HL-60/S4 (cell line): ENCODE measurements around the gene WASF2.
"Not testable (repeated sequence)": the region's sequence is repeated elsewhere in the genome, so short reads cannot be mapped to it uniquely, and the experiment has no call there.

ENCODE experiments used
- in situ Hi-C: fragments of 300-500 bp; cut with MboI; formaldehyde crosslinking; loops from 2 replicates; pipeline ENCODE4 v1.14.3; 2022; ENCODE audit warnings: low sequenced_read_pairs

Gene WASF2

GRCh38 chr1:27503033-27503432, 13.1 kb upstream of the WASF2 start:
- in situ Hi-C loops = no loop called here

DNA sequence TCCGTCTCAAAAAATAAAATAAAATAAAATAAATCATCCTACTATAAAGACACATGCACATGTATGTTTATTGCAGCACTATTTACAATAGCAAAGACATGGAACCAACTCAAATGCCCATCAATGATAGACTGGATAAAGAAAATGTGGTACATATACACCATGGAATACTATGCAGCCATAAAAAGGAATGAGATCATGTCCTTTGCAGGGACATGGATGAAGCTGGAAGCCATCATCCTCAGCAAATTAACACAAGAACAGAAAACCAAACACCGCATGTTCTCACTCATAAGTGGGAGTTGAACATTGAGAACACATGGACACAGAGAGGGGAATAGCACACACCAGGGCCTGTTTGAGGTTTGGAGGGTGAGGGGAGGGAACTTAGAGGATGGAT, 11.2 kb upstream of the WASF2 start:
- in situ Hi-C loops = not testable (repeated sequence)

GRCh38 chr1:27499142-27499541, 9.2 kb upstream of the WASF2 start:
- in situ Hi-C loops = no loop called here

DNA sequence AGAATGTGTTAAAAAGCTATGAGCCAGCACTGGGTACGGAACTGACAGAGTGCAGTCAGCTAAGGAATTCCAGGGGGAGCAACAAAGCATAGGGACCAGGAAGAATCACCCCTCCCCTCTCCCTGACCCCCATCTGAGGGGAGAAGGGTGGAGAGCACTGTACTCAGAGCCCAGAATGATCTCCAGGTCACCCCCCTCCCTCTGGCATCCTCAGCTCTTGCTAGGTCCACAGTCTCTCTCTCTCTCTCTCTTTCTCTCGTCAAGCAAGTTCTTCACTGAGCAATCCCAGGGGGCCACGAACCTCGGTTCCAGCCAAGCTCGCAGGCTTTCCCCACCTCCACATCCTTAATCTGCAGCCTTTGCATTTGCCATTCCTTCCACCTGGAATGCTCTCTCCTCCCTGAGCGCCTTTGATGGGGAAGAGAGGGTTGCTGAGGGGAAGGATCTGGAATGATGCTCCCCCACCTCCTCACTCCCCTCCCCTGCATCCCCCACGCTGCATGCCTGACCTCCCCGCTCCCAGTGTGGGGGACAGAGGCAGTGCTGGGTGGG, 6.7 kb upstream of the WASF2 start:
- in situ Hi-C loops = no loop called here

DNA sequence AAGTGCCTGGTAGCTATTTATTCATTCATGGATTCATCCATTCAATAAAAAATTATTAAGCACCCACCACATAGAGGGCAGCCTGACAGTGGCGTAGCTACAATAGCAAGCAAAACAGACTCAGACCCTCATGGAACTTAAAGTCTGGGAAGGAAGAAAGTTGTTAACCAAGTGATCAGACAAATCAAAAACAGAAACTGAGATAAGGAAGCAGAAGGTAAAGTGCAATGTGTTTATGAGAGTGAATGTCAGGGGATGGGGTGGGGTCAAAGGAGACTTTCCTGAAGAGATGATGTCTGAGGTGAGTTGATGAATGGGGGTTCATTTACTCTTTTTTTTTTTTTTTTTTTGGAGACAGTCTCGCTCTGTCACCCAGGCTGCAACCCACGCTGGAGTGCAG, 2.8 kb upstream of the WASF2 start:
- in situ Hi-C loops = no loop called here

DNA sequence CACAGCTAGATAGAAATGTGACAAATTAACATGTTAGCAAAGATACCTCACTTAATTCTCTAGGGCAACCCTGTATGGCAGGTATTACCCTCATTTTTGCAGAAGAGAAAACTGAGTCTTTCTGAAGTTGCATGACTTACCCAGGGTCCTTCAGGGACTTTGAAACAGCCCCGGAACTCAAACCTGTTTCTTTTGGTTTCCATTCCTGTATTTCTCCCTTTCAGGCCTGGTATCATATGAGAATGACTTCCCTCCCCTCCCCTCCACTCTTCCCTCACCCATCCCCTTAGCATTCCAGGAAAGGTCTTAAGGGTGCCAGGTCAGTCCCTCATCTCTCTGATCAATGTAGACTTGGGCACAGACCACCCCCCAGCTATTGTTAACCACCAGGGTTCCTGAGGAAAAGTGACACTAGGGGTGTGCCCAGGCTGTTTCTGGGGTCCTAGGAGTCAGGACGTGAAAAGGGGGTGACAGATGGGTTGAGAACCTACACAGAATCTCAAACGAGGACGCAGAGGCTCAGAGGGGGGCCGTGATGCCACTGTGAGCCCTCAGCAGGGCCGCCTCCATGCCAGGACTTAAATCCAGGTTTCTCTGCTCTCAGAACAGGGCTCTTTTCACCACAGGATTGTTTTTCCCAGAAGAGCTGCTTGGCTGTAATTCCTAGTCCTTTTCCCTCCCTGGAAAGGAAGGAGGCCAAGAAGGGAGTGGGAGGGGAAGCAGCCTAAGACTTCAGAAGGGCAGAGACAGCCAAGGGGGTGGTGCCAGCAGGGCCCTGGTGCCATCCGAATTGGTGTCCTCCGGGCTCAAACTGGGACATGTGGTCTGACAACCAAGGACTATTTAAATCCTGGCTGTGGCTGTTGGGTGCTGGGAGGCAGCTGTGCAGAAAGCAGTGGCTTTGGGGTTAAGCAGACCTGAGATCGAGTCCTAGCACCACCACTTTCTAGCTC, 2.1 kb upstream of the WASF2 start:
- in situ Hi-C loops = no loop called here

DNA sequence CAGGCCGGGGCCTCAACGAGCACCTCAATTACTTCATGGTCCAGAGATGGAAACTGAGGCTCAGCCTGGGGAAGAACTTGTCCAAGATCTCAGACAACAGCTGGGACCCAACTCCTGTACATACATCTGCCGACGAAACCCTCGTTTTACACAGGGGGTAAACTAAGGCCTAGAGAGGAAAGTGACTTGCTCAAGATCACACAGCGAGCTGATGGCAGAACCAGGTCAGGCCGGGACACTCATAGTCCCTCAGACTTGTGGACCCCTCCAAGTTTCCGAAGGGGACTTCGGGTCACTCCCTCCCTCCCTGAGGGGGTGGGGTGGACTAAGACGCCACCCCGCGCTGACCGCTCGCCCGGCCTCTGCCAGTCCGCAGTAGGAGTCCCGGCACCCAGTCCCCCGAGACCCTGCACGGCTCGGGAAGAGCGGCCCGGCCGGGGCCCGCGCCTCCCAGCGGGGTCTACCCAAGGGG, 430 bp downstream of the WASF2 start:
- in situ Hi-C loops = no loop called here

GRCh38 chr1:27487966-27488884, 1.7 kb downstream of the WASF2 start:
- in situ Hi-C loops = no loop called here

DNA sequence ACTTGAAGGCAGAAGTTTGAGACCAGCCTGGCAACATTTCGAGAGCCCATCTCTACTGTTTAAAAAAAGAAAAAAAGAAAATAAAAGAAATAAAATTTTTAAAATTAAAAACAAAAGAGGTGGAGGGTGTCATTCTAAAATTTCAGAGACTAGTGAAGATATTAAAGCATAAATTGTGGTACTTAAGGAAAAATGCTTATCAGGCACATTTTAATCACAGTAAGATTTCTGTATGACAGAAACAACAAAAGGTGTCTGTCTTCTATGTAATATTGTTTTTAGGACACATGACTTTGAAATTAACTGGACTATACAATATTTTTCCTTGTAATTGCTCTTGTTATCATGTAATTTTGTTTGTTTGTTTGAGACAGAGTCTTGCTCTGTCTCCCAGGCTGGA, 4.6 kb downstream of the WASF2 start:
- in situ Hi-C loops = no loop called here

- in situ Hi-C loops = no loop called here
These were observed 6.3 kb downstream of the WASF2 start for GRCh38 chr1:27483659-27484058.

DNA sequence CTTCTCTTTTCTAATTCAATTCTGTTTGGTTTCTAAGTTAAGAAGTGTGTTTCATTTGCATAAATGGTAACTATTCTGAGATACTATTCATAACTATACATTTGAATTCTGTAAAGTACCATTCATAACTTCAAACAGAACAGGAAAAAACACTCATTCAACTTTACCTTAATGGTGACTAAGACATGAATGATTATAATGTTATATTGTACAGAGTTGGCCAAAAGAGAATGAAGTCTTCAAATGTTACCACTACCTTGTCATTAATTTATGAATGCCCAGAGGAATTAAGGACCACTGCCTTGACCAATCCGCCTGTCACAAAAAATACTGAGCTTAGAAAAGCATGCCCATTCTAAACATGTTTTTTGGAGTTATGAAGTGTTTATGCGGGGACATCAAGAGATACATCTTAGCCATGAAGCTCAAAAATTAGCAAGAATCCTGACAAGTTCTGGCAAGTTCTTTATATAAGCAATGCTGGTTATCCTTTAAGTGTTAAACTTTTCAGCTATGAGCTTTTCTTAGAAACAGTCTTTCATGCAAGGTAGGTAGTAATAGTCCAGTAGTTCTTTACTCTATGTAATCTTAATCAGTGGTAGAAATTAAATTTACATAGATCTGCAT, 7.9 kb downstream of the WASF2 start:
- in situ Hi-C loops = no loop called here

GRCh38 chr1:27478098-27478497, 11.9 kb downstream of the WASF2 start:
- in situ Hi-C loops = no loop called here

- in situ Hi-C loops = no loop called here
These were observed 13.7 kb downstream of the WASF2 start for GRCh38 chr1:27476237-27476636.

DNA sequence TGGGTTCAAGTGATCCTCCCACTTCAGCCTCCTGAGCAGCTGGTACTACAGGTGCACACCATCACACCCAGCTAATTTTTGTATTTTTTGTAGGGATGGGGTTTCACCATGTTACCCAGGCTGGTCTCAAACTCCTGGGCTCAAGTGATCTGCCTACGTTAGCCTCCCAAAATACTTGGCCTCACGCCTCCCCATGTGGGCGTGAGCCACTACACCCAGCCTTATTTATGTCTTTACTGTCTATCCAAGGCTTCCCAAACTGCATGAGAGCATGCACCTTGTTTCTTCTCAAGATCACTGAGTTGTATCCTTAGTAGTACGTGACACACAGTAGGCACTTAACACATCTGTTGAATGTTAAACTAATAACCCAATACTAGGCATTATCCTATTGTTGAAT, 14.2 kb downstream of the WASF2 start:
- in situ Hi-C loops = no loop called here

GRCh38 chr1:27473755-27474154, 16.2 kb downstream of the WASF2 start:
- in situ Hi-C loops = no loop called here

DNA sequence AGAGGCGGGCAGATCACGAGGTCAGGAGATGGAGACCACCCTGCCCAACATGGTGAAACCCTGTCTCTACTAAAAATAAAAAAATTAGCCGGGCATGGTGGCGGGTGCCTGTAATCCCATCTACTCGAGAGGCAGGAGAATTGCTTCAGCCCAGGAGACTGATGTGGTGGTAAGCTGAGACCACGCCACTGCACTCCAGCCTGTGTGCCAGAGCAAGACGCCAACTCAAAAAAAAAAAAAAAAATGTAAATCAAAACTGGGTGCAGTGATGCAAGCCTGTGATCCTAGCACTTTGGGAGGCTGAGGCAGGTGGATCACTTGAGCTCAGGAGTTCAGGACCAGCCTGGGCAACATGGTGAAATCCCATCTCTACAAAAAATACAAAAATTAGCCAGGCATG, 17.9 kb downstream of the WASF2 start:
- in situ Hi-C loops = not testable (repeated sequence)

DNA sequence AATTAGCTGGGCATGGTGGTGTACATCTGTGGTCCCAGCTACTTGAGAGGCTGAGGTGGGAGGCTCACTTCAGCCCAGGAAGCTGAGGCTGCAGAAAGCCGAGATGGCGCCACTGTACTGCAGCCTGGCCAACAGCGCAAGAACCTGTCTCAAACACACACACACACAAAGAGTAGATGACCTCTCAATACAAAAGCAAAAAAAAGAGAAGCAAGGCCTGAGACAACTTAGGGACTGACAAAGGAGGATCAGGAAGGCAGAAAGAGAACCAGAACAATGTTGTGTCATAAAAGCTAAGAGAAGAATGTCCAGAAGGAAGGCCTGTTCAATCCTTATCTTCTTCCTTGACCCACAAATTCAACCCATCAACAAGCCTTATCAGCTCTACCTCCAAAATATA, 18.5 kb downstream of the WASF2 start:
- in situ Hi-C loops = no loop called here

- in situ Hi-C loops = no loop called here
These were observed 20.6 kb downstream of the WASF2 start for GRCh38 chr1:27469334-27469733.

DNA sequence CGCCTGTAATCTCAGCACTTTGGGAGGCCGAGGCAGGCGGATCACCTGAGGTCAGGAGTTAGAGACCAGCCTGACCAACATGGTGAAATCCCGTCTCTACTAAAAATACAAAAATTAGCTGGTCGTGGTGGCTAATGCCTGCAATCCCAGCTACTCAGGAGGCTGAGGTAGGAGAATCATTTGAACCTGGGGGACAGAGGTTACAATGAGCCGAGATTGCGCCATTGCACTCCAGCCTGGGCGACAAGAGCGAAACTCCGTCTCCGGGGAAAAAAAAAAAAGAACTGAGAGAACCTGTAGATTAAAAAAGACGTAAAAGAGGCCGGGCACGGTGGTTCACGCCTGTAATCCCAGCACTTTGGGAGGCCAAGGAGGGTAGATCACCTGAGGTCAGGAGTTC, 21.6 kb downstream of the WASF2 start:
- in situ Hi-C loops = not testable (repeated sequence)

GRCh38 chr1:27464926-27465647, 24.9 kb downstream of the WASF2 start:
- in situ Hi-C loops = no loop called here
